HepG2 (cell line): ENCODE results near the gene SLC28A1. TPM values are rescaled to one million over a fixed set of nuclear protein-coding genes. Genes with fewer than 3 reads are reported as not detected.

Experiments used
- ATAC-seq: fragments of 200-7000 bp; cut with Tn5 transposase; 3 replicates; pipeline ENCODE4 v1.9.1; 2020; ENCODE audit warnings: mild to moderate bottlenecking, moderate library complexity
- BruUV-seq: library from RNA; stranded (reverse); fragments of 400-500 nt; replicated peaks from 2 replicates; lab custom pipeline; 2021; lab: Mats Ljungman, UMichigan
- CTCF ChIA-PET: fragments of 300-600 bp; formaldehyde crosslinking; extraction: SDS; loops from one replicate; lab custom pipeline; 2021; ENCODE audit warnings: low total read pairs, inconsistent platforms, low intra/inter-chr PET ratio; lab: Yijun Ruan, JAX
- POLR2A ChIA-PET: fragments of 350-600 bp; sonication (Branson Sonifier 250); formaldehyde crosslinking; loops from one replicate; lab custom pipeline; 2020; ENCODE audit warnings: antibody characterized with exemption, inconsistent platforms; lab: Yijun Ruan, JAX
- DNase-seq: peaks from one replicate; pipeline ENCODE4 v3.0.0-alpha.2; 2015; ENCODE audit warnings: low spot score
- FAIRE-seq: peaks from 3 replicates; lab custom pipeline; 2011; peaks lifted over from hg19 to GRCh38; lab: Jason Lieb, UNC
- H2AFZ ChIP-seq: one replicate; pipeline ENCODE4 v1.6.1; 2011; ENCODE audit warnings: low read length, inconsistent platforms
- H3K27ac ChIP-seq: fragments of 300-600 bp; 3 replicates; pipeline ENCODE4 v1.8.0; 2011; ENCODE audit warnings: mixed run types, mild to moderate bottlenecking, mixed read lengths, low read length, inconsistent platforms; ENCODE audit not compliant: insufficient read depth; ENCODE audit errors: extremely low read length
- H3K27me3 ChIP-seq, 2 experiments: fragments of 200-600 bp in 1 of 2; 2 replicates in 1 of 2; 3 replicates in 1 of 2; pipeline versions ENCODE4 v1.6.0 to v1.8.0; 2011; ENCODE audit warnings: low read length in 2 of 2, mild to moderate bottlenecking in 2 of 2, moderate library complexity in 2 of 2, inconsistent platforms in 1 of 2; ENCODE audit not compliant: insufficient read depth in 2 of 2, control insufficient read depth in 1 of 2
- H3K36me3 ChIP-seq, 2 experiments: fragments of 200-600 bp in 1 of 2; replicated peaks in 1 of 2; 2 replicates in 1 of 2; 3 replicates in 1 of 2; pipeline versions ENCODE4 v1.5.1 to v1.8.0; 2011; ENCODE audit warnings: low read length in 2 of 2, inconsistent platforms in 1 of 2; ENCODE audit not compliant: insufficient read depth in 2 of 2, control insufficient read depth in 1 of 2
- H3K4me1 ChIP-seq: 2 replicates; pipeline ENCODE4 v1.5.1; 2012; ENCODE audit warnings: low read length, inconsistent platforms; ENCODE audit not compliant: insufficient read depth
- H3K4me2 ChIP-seq: 2 replicates; pipeline ENCODE4 v1.6.0; 2011; ENCODE audit warnings: low read depth, low read length, inconsistent platforms
- H3K4me3 ChIP-seq, 3 experiments: fragments of 200-600 bp in 1 of 3; sonication (generic), shearing (Covaris generic) in 1 of 3; replicated peaks in 1 of 3; 2 replicates each; pipeline ENCODE4 v1.5.1; 2011 to 2016; ENCODE audit warnings: low read length in 3 of 3, inconsistent platforms in 2 of 3, low read depth in 2 of 3, mild to moderate bottlenecking in 2 of 3, control low read depth in 1 of 3, mixed read lengths in 1 of 3; ENCODE audit not compliant: insufficient read depth in 1 of 3
- H3K79me2 ChIP-seq: one replicate; pipeline ENCODE4 v1.6.1; 2011; ENCODE audit warnings: low read length, inconsistent platforms; ENCODE audit not compliant: insufficient read depth
- H3K9ac ChIP-seq: 2 replicates; pipeline ENCODE4 v1.6.0; 2011; ENCODE audit warnings: mild to moderate bottlenecking, low read depth, low read length, inconsistent platforms; ENCODE audit not compliant: insufficient read depth
- H3K9me3 ChIP-seq: 2 replicates; pipeline ENCODE4 v1.5.1; 2012; ENCODE audit warnings: mild to moderate bottlenecking, low read length
- H4K20me1 ChIP-seq: 2 replicates; pipeline ENCODE4 v1.6.0; 2011; ENCODE audit warnings: inconsistent platforms, mild to moderate bottlenecking, low read length, moderate library complexity; ENCODE audit not compliant: insufficient read depth
- ATF7-NPFF ChIP-seq: sonication (generic); formaldehyde crosslinking; IDR thresholded peaks from 2 replicates; pipeline ENCODE4 v1.8.1; 2023; ENCODE audit warnings: mild to moderate bottlenecking, low read depth, missing genetic modification reagents, moderate library complexity
- CBX5 ChIP-seq: sonication (generic); formaldehyde crosslinking; IDR thresholded peaks from 2 replicates; pipeline ENCODE4 v1.4.0; 2020; ENCODE audit warnings: missing genetic modification reagents, borderline replicate concordance
- CREBL2 ChIP-seq: sonication (generic); formaldehyde crosslinking; IDR thresholded peaks from 2 replicates; pipeline ENCODE4 v1.8.1; 2023; ENCODE audit warnings: missing genetic modification reagents, mild to moderate bottlenecking, borderline replicate concordance
- FOXC1 ChIP-seq: sonication (generic); formaldehyde crosslinking; IDR thresholded peaks from 2 replicates; pipeline ENCODE4 v1.8.0; 2022; ENCODE audit warnings: mild to moderate bottlenecking, missing genetic modification reagents, borderline replicate concordance
- HNF4A ChIP-seq: sonication (generic); formaldehyde crosslinking; IDR thresholded peaks from 2 replicates; pipeline ENCODE4 v1.4.0; 2020; ENCODE audit warnings: missing genetic modification reagents
- HOXA7 ChIP-seq: sonication (generic); formaldehyde crosslinking; IDR thresholded peaks from 2 replicates; pipeline ENCODE4 v1.8.1; 2022; ENCODE audit warnings: mild to moderate bottlenecking, missing genetic modification reagents, moderate library complexity
- MAFF ChIP-seq: IDR thresholded peaks from 2 replicates; pipeline ENCODE4 v1.6.1; 2011; ENCODE audit warnings: low read depth, low read length, improper control_type of control experiment
- MTA3 ChIP-seq: sonication (generic); formaldehyde crosslinking; IDR thresholded peaks from 2 replicates; pipeline ENCODE4 v1.4.0; 2020; ENCODE audit warnings: missing genetic modification reagents
- NR2C2 ChIP-seq: sonication (generic); formaldehyde crosslinking; IDR thresholded peaks from 2 replicates; pipeline ENCODE4 v1.4.0; 2020; ENCODE audit warnings: missing genetic modification reagents, mild to moderate bottlenecking, moderate library complexity, borderline replicate concordance
- SCMH1 ChIP-seq: sonication (generic); formaldehyde crosslinking; IDR thresholded peaks from 2 replicates; pipeline ENCODE4 v1.9.0; 2021; ENCODE audit warnings: missing genetic modification reagents, mild to moderate bottlenecking, borderline replicate concordance
- SMARCE1 ChIP-seq: fragments of 450-650 bp; IDR thresholded peaks from 2 replicates; pipeline ENCODE4 v1.6.1; 2017; ENCODE audit warnings: borderline replicate concordance
- ZNF20 ChIP-seq: sonication (generic); formaldehyde crosslinking; IDR thresholded peaks from 2 replicates; pipeline ENCODE4 v1.4.0; 2020; ENCODE audit warnings: mild to moderate bottlenecking, moderate library complexity, missing genetic modification reagents
- ZNF253 ChIP-seq: sonication (generic); formaldehyde crosslinking; IDR thresholded peaks from 2 replicates; pipeline ENCODE4 v1.8.0; 2022; ENCODE audit warnings: mild to moderate bottlenecking, missing genetic modification reagents, borderline replicate concordance
- ZNF407 ChIP-seq: sonication (generic); formaldehyde crosslinking; IDR thresholded peaks from one replicate; pipeline ENCODE4 v1.5.1; 2020; ENCODE audit warnings: mild to moderate bottlenecking, missing genetic modification reagents; ENCODE audit errors: not compliant biosample characterization
- ZNF501 ChIP-seq: sonication (generic); formaldehyde crosslinking; IDR thresholded peaks from 2 replicates; pipeline ENCODE4 v1.5.1; 2020; ENCODE audit warnings: mild to moderate bottlenecking, moderate library complexity, missing genetic modification reagents
- ZNF546 ChIP-seq: sonication (generic); formaldehyde crosslinking; conservative IDR thresholded peaks from 2 replicates; pipeline ENCODE4 v1.8.1; 2023; ENCODE audit warnings: mild to moderate bottlenecking, missing genetic modification reagents
- ZNF589 ChIP-seq: sonication (generic); formaldehyde crosslinking; conservative IDR thresholded peaks from 2 replicates; pipeline ENCODE4 v1.8.0; 2022; ENCODE audit warnings: mild to moderate bottlenecking, moderate library complexity, missing genetic modification reagents
- ZNF891 ChIP-seq: sonication (generic); formaldehyde crosslinking; IDR thresholded peaks from 2 replicates; pipeline ENCODE4 v1.5.0; 2020; ENCODE audit warnings: mild to moderate bottlenecking, missing genetic modification reagents
- WGBS: methylation state at CpG from one replicate; pipeline ENCODE4 v1.1.6; 2017; ENCODE audit warnings: low lambda C conversion rate; 5-methylcytosine and 5-hydroxymethylcytosine counted together
- in situ Hi-C: cut with HindIII; loops from 2 replicates; pipeline ENCODE4 v1.10.0; 2017; ENCODE audit warnings: low pct_unique_long_range_greater_than_20kb; ENCODE audit not compliant: extremely low pct_ligation_motif_present
- intact Hi-C: fragments of 100-400 bp; cut with micrococcal nuclease; formaldehyde crosslinking; loops from one replicate; pipeline ENCODE4 v1.10.0; 2022; ENCODE audit not compliant: unreplicated experiment
- polyA plus RNA-seq, 8 experiments: library from polyadenylated mRNA; depleted of rRNA in 3 of 8; stranded (reverse) in 7 of 8; unstranded in 1 of 8; fragments of >200 nt; fragmentation: Illumina TruSeq in 4 of 8; extraction: Trizol in 4 of 8; gene quantifications; 2 replicates each; pipeline versions ENCODE4 v1.2.1 to v1.2.3, GENCODE V29; 2011 to 2016; ENCODE audit warnings: low read depth in 4 of 8, missing spikeins in 1 of 8, mixed read lengths in 1 of 8; ENCODE audit not compliant: insufficient read depth in 1 of 8
- total RNA-seq, 5 experiments: library from RNA; depleted of rRNA; stranded (reverse); fragments of >200 nt; fragmentation: Illumina TruSeq; extraction: Trizol; gene quantifications; 2 replicates each; pipeline ENCODE4 v1.2.3, GENCODE V29; 2016; ENCODE audit warnings: low read depth in 1 of 5

The SLC28A1 gene
- total and polyA plus RNA-seq, 2 of the 13 experiments (the other 11 are each of a cell fraction or from before 2014, with no cell fraction given): 0.31 to 5.8 TPM

- Histone ChIP-seq H3K9me3 (no peaks in the 10 kb centered on the region), H3K27ac (no peak overlapping the region), H3K4me2 (no peak overlapping the region; the same call in 1 of the 2 replicates), H3K36me3 (no peaks in the 10 kb centered on the region), H3K79me2 (no peaks in the 10 kb centered on the region), H3K27me3 (peaks cover 0 to 11% of the 10 kb centered on the region in 2 experiments; a peak in 1 of 5 replicates), H3K4me3 (no peak overlapping the region), H4K20me1 (no peaks in the 10 kb centered on the region), H3K4me1 (peaks cover 62% of the 10 kb centered on the region), H2AFZ (no peak overlapping the region), H3K9ac (no peak overlapping the region)
- ChIA-PET CTCF (no interaction called here), POLR2A (no interaction called here)
- in situ Hi-C loops (no loop called here), intact Hi-C loops (no loop called here)
- ATAC-seq (no peak), FAIRE-seq (no peak), DNase-seq (no peak)
- 42% methylated on average over 7 of the region's 8 CpGs for WGBS
- BruUV-seq: no TSS peak
- TF ChIP-seq HOXA7 (CRISPR knock-in tag) (no peak), ZNF891 (no peak), ZNF501 (no peak), NR2C2 (no peak), HNF4A (CRISPR knock-in tag) (no peak), MAFF (no peak), SCMH1 (CRISPR knock-in tag) (no peak), ZNF546 (no peak), ZNF253 (CRISPR knock-in tag) (no peak), ZNF407 (CRISPR knock-in tag) (no peak), MTA3 (CRISPR knock-in tag) (no peak), FOXC1 (CRISPR knock-in tag) (no peak), ZNF589 (CRISPR knock-in tag) (no peak), CREBL2 (CRISPR knock-in tag) (no peak), ATF7-NPFF (CRISPR knock-in tag) (no peak), CBX5 (CRISPR knock-in tag) (no peak), ZNF20 (no peak), SMARCE1 (no peak)
Observed at GRCh38 chr15:84880822-84881519, 3.5 kb upstream of the SLC28A1 start.
